ENCODE data around the gene TP53I11. TPM values are rescaled to one million over a fixed set of nuclear protein-coding genes. Genes with fewer than 3 reads are reported as not detected.

The TP53I11 gene
- total and polyA plus RNA-seq, 9 of the 15 experiments (the other 6 are each of a cell fraction or from before 2014, with no cell fraction given): 0.14 to 2.5 (median 1.2) TPM; not detected in 2

DNA sequence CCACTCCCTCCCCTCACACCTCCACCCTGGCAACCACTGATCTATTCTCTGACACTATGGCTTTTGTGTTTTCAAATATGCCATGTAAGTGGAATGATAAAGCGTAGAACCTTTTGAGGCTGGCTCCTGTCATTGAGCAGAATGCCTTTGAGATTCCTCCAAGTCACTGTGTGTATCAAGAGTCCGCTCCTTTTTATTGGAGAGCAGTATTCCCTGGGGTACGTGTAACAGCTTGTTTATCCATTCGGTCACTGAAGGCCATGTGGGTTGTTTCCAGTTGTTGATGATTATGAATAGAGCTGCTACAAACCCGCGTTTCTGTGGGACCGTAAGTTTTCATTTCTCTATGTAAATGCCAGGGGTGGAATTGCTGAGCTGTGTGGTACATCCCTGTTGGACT, 10.3 kb downstream of the TP53I11 start:
- Histone ChIP-seq H3K4me2 (ENCODE audit: insufficient read depth, low read length) (no peak overlapping the region), H4K20me1 (replicated peaks; ENCODE audit: control insufficient read depth, insufficient read depth, low read length) (peaks cover 14% of the 10 kb centered on the region; the same call in 1 of the 2 replicates), H3K4me1 (replicated peaks in 1 of 2; ENCODE audit: control insufficient read depth in 2 of 2, insufficient read depth in 2 of 2, low read length in 2 of 2) (peaks cover 0 to 11% of the 10 kb centered on the region in 2 experiments; a peak in 2 of 5 replicates), H3K27me3 (ENCODE audit: control insufficient read depth in 2 of 2, insufficient read depth in 2 of 2, low read length in 2 of 2) (peaks cover 0 to 17% of the 10 kb centered on the region in 2 experiments; a peak in 2 of 5 replicates), H3K9ac (ENCODE audit: insufficient read depth in 1 of 2, low read depth in 2 of 2, low read length in 2 of 2) (no peak overlapping the region), H3K9me3 (replicated peaks; ENCODE audit: control insufficient read depth, insufficient read depth, low read depth, low read length) (no peaks in the 10 kb centered on the region), H3K9me1 (ENCODE audit: control insufficient read depth, insufficient read depth, low read length) (no peaks in the 10 kb centered on the region), H3K36me3 (ENCODE audit: control insufficient read depth, insufficient read depth, low read length) (no peaks in the 10 kb centered on the region), H3K27ac (ENCODE audit: extremely low read depth, low read depth, low read length) (no peak overlapping the region), H3K79me2 (ENCODE audit: control insufficient read depth, insufficient read depth, low read length) (no peaks in the 10 kb centered on the region), H2AFZ (ENCODE audit: low read depth, low read length) (no peak overlapping the region), H3K4me3 (no peak overlapping the region)
- TF ChIP-seq ELF4 (CRISPR knock-in tag; IDR thresholded peaks at IDR 0.05) (no peak), GATA2 (CRISPR knock-in tag; IDR thresholded peaks at IDR 0.05) (no peak), CTBP1 (IDR thresholded peaks at IDR 0.05; ENCODE audit: borderline replicate concordance) (no peak), ZC3H4 (CRISPR knock-in tag; IDR thresholded peaks at IDR 0.05; ENCODE audit: borderline replicate concordance) (no peak), MYBL2 (IDR thresholded peaks at IDR 0.05; ENCODE audit: low read depth) (no peak), MYBL2 (CRISPR knock-in tag; IDR thresholded peaks at IDR 0.05; ENCODE audit: borderline replicate concordance) (no peak)
- TF ChIP-seq, protein P1, sequence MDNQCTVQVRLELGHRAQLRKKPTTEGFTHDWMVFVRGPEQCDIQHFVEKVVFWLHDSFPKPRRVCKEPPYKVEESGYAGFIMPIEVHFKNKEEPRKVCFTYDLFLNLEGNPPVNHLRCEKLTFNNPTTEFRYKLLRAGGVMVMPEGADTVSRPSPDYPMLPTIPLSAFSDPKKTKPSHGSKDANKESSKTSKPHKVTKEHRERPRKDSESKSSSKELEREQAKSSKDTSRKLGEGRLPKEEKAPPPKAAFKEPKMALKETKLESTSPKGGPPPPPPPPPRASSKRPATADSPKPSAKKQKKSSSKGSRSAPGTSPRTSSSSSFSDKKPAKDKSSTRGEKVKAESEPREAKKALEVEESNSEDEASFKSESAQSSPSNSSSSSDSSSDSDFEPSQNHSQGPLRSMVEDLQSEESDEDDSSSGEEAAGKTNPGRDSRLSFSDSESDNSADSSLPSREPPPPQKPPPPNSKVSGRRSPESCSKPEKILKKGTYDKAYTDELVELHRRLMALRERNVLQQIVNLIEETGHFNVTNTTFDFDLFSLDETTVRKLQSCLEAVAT (IDR thresholded peaks at IDR 0.05): no peak
- TF ChIP-seq, protein P2, sequence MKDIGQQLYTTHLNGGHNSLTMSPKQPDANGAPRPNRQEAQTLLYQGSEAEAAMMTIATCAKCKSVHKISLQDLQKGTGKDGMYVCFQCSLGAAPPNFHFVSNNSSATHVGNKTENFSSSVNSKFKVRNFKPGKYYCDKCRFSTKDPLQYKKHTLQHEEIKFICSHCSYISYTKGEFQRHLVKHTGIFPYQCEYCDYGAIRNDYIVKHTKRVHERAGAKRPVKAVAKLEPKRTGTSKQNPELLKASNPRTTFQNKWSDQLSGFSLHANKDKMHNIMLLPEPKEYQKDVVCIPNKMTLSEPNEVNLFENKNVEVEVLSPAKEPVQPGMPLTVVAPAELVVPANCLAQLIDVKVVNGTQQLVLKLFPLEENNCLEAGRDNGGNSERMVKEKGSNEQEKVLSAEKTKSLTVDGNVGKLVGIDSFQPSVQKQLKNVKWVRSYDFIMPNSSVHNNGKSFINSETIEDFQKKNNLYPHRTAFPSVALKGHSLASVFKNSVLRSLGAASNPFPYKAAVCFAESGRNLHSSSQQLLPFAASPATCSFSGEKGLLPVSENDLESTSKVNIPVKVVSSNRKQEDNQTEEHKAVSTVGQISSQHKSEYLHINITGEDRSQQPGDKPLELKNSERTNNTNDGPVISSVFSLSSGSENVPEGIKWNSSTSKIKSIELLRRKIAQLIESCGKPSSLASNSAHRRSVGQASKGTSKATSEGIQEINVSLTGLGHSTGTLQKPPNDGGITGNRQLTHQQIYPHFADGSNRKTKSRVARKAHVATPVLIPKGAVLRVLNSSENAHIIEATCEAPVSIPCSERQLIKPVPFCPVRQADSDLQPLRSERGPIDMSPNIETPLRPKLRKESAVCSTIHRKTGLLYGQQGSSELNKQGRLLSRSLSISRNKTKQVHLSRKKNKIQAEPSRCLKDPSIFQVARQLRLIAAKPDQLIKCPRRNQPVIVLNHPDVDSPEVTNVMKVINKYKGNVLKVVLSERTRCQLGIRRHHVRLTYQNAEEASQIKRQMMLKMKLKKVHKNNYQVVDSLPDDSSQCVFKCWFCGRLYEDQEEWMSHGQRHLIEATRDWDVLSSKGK (CRISPR knock-in tag; IDR thresholded peaks at IDR 0.05): no peak
- TF ChIP-seq, protein P3, sequence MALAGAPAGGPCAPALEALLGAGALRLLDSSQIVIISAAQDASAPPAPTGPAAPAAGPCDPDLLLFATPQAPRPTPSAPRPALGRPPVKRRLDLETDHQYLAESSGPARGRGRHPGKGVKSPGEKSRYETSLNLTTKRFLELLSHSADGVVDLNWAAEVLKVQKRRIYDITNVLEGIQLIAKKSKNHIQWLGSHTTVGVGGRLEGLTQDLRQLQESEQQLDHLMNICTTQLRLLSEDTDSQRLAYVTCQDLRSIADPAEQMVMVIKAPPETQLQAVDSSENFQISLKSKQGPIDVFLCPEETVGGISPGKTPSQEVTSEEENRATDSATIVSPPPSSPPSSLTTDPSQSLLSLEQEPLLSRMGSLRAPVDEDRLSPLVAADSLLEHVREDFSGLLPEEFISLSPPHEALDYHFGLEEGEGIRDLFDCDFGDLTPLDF (CRISPR knock-in tag; IDR thresholded peaks at IDR 0.05): no peak
- TF ChIP-seq, protein P4, sequence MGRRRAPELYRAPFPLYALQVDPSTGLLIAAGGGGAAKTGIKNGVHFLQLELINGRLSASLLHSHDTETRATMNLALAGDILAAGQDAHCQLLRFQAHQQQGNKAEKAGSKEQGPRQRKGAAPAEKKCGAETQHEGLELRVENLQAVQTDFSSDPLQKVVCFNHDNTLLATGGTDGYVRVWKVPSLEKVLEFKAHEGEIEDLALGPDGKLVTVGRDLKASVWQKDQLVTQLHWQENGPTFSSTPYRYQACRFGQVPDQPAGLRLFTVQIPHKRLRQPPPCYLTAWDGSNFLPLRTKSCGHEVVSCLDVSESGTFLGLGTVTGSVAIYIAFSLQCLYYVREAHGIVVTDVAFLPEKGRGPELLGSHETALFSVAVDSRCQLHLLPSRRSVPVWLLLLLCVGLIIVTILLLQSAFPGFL (CRISPR knock-in tag; IDR thresholded peaks at IDR 0.05): no peak
- no TSS peak for BruUV-seq (replicated peaks)
- DNase-seq (ENCODE audit: extremely low read depth in 1 of 4, low spot score in 3 of 4) (no peak), ATAC-seq (no peak), FAIRE-seq (no peak)
- in situ Hi-C loops (cut with MboI): no loop called here
- ChIA-PET CTCF (ENCODE audit: low intra/inter-chr PET ratio) (no interaction called here), POLR2A (interaction anchor here (1.0 to 1.3 kb wide), 2 partner anchors 8 to 12 kb away, joined by 3 to 4 read pairs; no protein-coding TSS in a partner anchor)
- WGBS (ENCODE audit: insufficient coverage, low coverage, missing lambda C conversion rate): 25% methylated on average over 7 of the region's 7 CpGs
- intact Hi-C loops (cut with micrococcal nuclease): no loop called here

Data from K562 (cell line).